ENCODE measurements around the gene GRAP2. TPM values are rescaled to one million over a fixed set of nuclear protein-coding genes. Genes with fewer than 3 reads are reported as not detected.

The GRAP2 gene
- total RNA-seq, 1 experiment from 2014 or later, result 0.54 TPM

- no peaks in the 10 kb centered on the region for H3K4me1 ChIP-seq (ENCODE audit: control insufficient read depth, insufficient read depth, low read length)
- in situ Hi-C loops (cut with HindIII; ENCODE audit: low pct_unique_long_range_greater_than_20kb, low sequenced_read_pairs) (no loop called here), intact Hi-C loops (cut with micrococcal nuclease; ENCODE audit: unreplicated experiment) (no loop called here)
- no peak for ATAC-seq
- H3K4me3 ChIP-seq (ENCODE audit: low read depth in 2 of 2, low read length in 2 of 2), result no peak overlapping the region
- H3K27ac ChIP-seq (ENCODE audit: low read length), result no peak overlapping the region
- no peak for TF ChIP-seq SIN3A (IDR thresholded peaks at IDR 0.05; ENCODE audit: borderline replicate concordance, insufficient read depth, low read depth, low read length)
- no peak for TF ChIP-seq CTCF (IDR thresholded peaks at IDR 0.05)
- no peak for TF ChIP-seq POLR2AphosphoS5 (IDR thresholded peaks at IDR 0.05; ENCODE audit: low read depth, low read length)
- TF ChIP-seq TCF7L2 (IDR thresholded peaks at IDR 0.05; ENCODE audit: low read depth, low read length), result no peak
- no peak for TF ChIP-seq REST (IDR thresholded peaks at IDR 0.05; ENCODE audit: insufficient read depth in 1 of 2, low read depth in 2 of 2, low read length in 1 of 2)
- no peaks in the 10 kb centered on the region for H3K9me3 ChIP-seq (ENCODE audit: control insufficient read depth, insufficient read depth, low read depth, low read length)
- no peaks in the 10 kb centered on the region for H3K36me3 ChIP-seq (ENCODE audit: control insufficient read depth, insufficient read depth, low read length)
- ChIA-PET POLR2A (no interaction called here), CTCF (no interaction called here)
- H3K27me3 ChIP-seq (ENCODE audit: control insufficient read depth, insufficient read depth, low read length), result no peaks in the 10 kb centered on the region
- DNase-seq (ENCODE audit: low read depth, low spot score), result no peak
- no TSS peak for BruUV-seq (replicated peaks)
Observed at GRCh38 chr22:39952347-39952746, 51.5 kb downstream of the GRAP2 start.

GRCh38 chr22:39953101-39953500 lies 52.2 kb downstream of the GRAP2 start:
- no peak for TF ChIP-seq CTCF (IDR thresholded peaks at IDR 0.05)
- no peak for TF ChIP-seq POLR2AphosphoS5 (IDR thresholded peaks at IDR 0.05; ENCODE audit: low read depth, low read length)
- TF ChIP-seq SIN3A (IDR thresholded peaks at IDR 0.05; ENCODE audit: borderline replicate concordance, insufficient read depth, low read depth, low read length), result no peak
- TF ChIP-seq REST (IDR thresholded peaks at IDR 0.05; ENCODE audit: insufficient read depth in 1 of 2, low read depth in 2 of 2, low read length in 1 of 2), result no peak
- TF ChIP-seq TCF7L2 (IDR thresholded peaks at IDR 0.05; ENCODE audit: low read depth, low read length), result no peak
- Histone ChIP-seq H3K4me3 (ENCODE audit: low read depth in 2 of 2, low read length in 2 of 2) (no peak overlapping the region), H3K4me1 (ENCODE audit: control insufficient read depth, insufficient read depth, low read length) (no peaks in the 10 kb centered on the region), H3K27ac (ENCODE audit: low read length) (no peak overlapping the region), H3K27me3 (ENCODE audit: control insufficient read depth, insufficient read depth, low read length) (no peaks in the 10 kb centered on the region), H3K36me3 (ENCODE audit: control insufficient read depth, insufficient read depth, low read length) (no peaks in the 10 kb centered on the region), H3K9me3 (ENCODE audit: control insufficient read depth, insufficient read depth, low read depth, low read length) (no peaks in the 10 kb centered on the region)
- BruUV-seq (replicated peaks), result no TSS peak
- DNase-seq (ENCODE audit: low read depth, low spot score) (no peak), ATAC-seq (no peak)
- ChIA-PET CTCF (interaction anchor here (0.6 kb wide), 2 partner anchors 339 to 396 kb away, joined by 3 to 11 read pairs; no protein-coding TSS in a partner anchor), POLR2A (no interaction called here)
- in situ Hi-C loops (cut with HindIII; ENCODE audit: low pct_unique_long_range_greater_than_20kb, low sequenced_read_pairs) (no loop called here), intact Hi-C loops (cut with micrococcal nuclease; ENCODE audit: unreplicated experiment) (no loop called here)

All from Panc1 (cell line).